ENCODE results near the gene DYRK1B. TPM values are rescaled to one million over a fixed set of nuclear protein-coding genes. Genes with fewer than 3 reads are reported as not detected.

Gene DYRK1B
- polyA plus RNA-seq, 2 of the 4 experiments (the other 2 are of a cell fraction): 13.8 to 18.6 TPM

- DNase-seq (ENCODE audit: low read depth in 1 of 2, low spot score in 1 of 2) (no peak), ATAC-seq (no peak), FAIRE-seq (no peak)
- H3K4me2 ChIP-seq: no peak overlapping the region
- no peaks in the 10 kb centered on the region for H3K9me3 ChIP-seq
- POLR2A ChIA-PET: interaction anchor here (1.2 kb wide), 1 partner anchor 20 kb away, joined by 3 read pairs; the partner anchor contains the start of gene FBL
- CTCF ChIA-PET: interaction anchor here (1.2 to 4.7 kb wide), 4 partner anchors 17 to 39 kb away, joined by 3 to 25 read pairs (median 4); no protein-coding TSS in a partner anchor
- 96% methylated on average over 28 of the region's 35 CpGs for WGBS (ENCODE audit: missing lambda C conversion rate)
- no peaks in the 10 kb centered on the region for H3K4me1 ChIP-seq
- H3K4me3 ChIP-seq: no peak overlapping the region
- no peak overlapping the region for H3K27ac ChIP-seq
- no peak for TF ChIP-seq FOSL2 (IDR thresholded peaks at IDR 0.05)
- TF ChIP-seq FOSL2 (CRISPR knock-in tag; IDR thresholded peaks at IDR 0.05): no peak
- TF ChIP-seq, protein P1, sequence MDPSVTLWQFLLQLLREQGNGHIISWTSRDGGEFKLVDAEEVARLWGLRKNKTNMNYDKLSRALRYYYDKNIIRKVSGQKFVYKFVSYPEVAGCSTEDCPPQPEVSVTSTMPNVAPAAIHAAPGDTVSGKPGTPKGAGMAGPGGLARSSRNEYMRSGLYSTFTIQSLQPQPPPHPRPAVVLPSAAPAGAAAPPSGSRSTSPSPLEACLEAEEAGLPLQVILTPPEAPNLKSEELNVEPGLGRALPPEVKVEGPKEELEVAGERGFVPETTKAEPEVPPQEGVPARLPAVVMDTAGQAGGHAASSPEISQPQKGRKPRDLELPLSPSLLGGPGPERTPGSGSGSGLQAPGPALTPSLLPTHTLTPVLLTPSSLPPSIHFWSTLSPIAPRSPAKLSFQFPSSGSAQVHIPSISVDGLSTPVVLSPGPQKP (IDR thresholded peaks at IDR 0.05; ENCODE audit: low read depth, low read length): no peak
- no peak for TF ChIP-seq CBX8 (IDR thresholded peaks at IDR 0.05)
- no peak for TF ChIP-seq HOXB13 (CRISPR knock-in tag; IDR thresholded peaks at IDR 0.05; ENCODE audit: low read depth)
Measured at GRCh38 chr19:39826311-39826945, 7.5 kb downstream of the DYRK1B start.

DNA sequence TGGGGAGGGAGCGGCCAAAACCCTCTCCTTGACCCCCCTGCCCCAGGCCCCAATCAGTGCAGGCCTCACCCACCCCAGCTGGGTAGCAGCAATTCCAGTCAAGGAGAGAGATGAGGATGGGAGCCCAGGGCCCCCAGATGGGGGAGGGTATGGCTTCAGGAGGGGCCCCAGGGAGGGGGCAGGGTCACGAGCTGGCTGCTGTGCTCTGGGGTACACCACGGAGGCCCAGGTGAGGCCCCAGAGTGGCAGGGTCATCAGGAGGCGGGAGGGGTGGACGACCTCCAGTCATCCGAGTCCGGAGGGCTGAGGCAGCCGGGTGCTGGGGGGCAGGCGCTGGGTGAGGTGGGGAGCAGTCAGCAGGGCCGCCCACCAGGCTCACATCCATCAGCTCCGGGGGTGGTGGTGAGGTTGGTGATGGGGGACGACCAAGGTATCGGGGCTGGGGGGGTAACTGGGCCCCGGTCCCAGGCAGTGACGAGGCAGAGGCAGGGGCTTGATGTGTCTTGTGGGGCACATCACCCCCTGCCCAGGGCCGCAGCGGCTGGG is 8.4 kb downstream of the DYRK1B start:
- 96% methylated on average over 15 of the region's 17 CpGs for WGBS (ENCODE audit: missing lambda C conversion rate)
- POLR2A ChIA-PET: interaction anchor here (1.2 to 1.8 kb wide), 2 partner anchors 8 to 20 kb away, joined by 3 to 5 read pairs; partner anchors contain the start of gene FBL
- TF ChIP-seq, protein P2, sequence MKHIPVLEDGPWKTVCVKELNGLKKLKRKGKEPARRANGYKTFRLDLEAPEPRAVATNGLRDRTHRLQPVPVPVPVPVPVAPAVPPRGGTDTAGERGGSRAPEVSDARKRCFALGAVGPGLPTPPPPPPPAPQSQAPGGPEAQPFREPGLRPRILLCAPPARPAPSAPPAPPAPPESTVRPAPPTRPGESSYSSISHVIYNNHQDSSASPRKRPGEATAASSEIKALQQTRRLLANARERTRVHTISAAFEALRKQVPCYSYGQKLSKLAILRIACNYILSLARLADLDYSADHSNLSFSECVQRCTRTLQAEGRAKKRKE (CRISPR knock-in tag; IDR thresholded peaks at IDR 0.05; ENCODE audit: low read depth): no peak
- TF ChIP-seq HEYL (CRISPR knock-in tag; IDR thresholded peaks at IDR 0.05) (no peak), HOXA7 (CRISPR knock-in tag; IDR thresholded peaks at IDR 0.05) (no peak), RAD21 (conservative IDR thresholded peaks at IDR 0.05 in 1 of 2, IDR thresholded peaks at IDR 0.05 in 1 of 2) (no peak), ZFP36 (IDR thresholded peaks at IDR 0.05; ENCODE audit: borderline replicate concordance, partially characterized antibody) (no peak), MAFK (IDR thresholded peaks at IDR 0.05; ENCODE audit: partially characterized antibody) (no peak), POLR2A (IDR thresholded peaks at IDR 0.05; ENCODE audit: low read length) (no peak), TP53 (CRISPR knock-in tag; IDR thresholded peaks at IDR 0.05) (no peak), MYC (IDR thresholded peaks at IDR 0.05; ENCODE audit: borderline replicate concordance, low read length) (no peak), RCOR1 (IDR thresholded peaks at IDR 0.05; ENCODE audit: low read depth, low read length) (no peak), FOSB (CRISPR knock-in tag; IDR thresholded peaks at IDR 0.05) (no peak), EP300 (IDR thresholded peaks at IDR 0.05) (no peak), ZNF302 (CRISPR knock-in tag; IDR thresholded peaks at IDR 0.05) (no peak)
- TF ChIP-seq, protein P3, sequence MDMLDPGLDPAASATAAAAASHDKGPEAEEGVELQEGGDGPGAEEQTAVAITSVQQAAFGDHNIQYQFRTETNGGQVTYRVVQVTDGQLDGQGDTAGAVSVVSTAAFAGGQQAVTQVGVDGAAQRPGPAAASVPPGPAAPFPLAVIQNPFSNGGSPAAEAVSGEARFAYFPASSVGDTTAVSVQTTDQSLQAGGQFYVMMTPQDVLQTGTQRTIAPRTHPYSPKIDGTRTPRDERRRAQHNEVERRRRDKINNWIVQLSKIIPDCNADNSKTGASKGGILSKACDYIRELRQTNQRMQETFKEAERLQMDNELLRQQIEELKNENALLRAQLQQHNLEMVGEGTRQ (IDR thresholded peaks at IDR 0.05): no peak
- no peak for DNase-seq (ENCODE audit: low read depth in 1 of 2, low spot score in 1 of 2)
- 0 out of 3 replicates have a peak, but pooled peaks cover 2% of the 10 kb centered on the region for H3K9me3 ChIP-seq
- no peaks in the 10 kb centered on the region for H3K4me1 ChIP-seq
- no peak overlapping the region for H3K4me3 ChIP-seq
- no peak overlapping the region for H3K27ac ChIP-seq
- FAIRE-seq: no peak
- CTCF ChIA-PET: interaction anchor here (1.0 to 9.2 kb wide), 8 partner anchors 16 to 145 kb away, joined by 3 to 64 read pairs (median 4); partner anchors contain the start of gene PSMC4
- ATAC-seq: no peak
- no peak overlapping the region for H3K4me2 ChIP-seq

- no peak overlapping the region for H3K4me3 ChIP-seq
- TF ChIP-seq TFCP2L1 (CRISPR knock-in tag; IDR thresholded peaks at IDR 0.05): no peak
- no peak for TF ChIP-seq HOXB5 (CRISPR knock-in tag; IDR thresholded peaks at IDR 0.05)
- no peak for TF ChIP-seq CBX8 (IDR thresholded peaks at IDR 0.05)
- no peak for TF ChIP-seq FOSL2 (IDR thresholded peaks at IDR 0.05)
- no peak for TF ChIP-seq FOSL2 (CRISPR knock-in tag; IDR thresholded peaks at IDR 0.05)
- TF ChIP-seq ESRRA (IDR thresholded peaks at IDR 0.05; ENCODE audit: borderline replicate concordance, low read length): no peak
- TF ChIP-seq RFX5 (IDR thresholded peaks at IDR 0.05): no peak
- no peak for TF ChIP-seq FOSB (CRISPR knock-in tag; IDR thresholded peaks at IDR 0.05)
- FAIRE-seq (no peak), ATAC-seq (no peak), DNase-seq (ENCODE audit: low read depth in 1 of 2, low spot score in 1 of 2) (no peak)
- no peak overlapping the region for H3K4me2 ChIP-seq
- no peaks in the 10 kb centered on the region for H3K4me1 ChIP-seq
- H3K9me3 ChIP-seq: 0 out of 3 replicates have a peak, but pooled peaks cover 2% of the 10 kb centered on the region
- CTCF ChIA-PET: interaction anchor here (0.8 to 9.2 kb wide), 7 partner anchors 18 to 721 kb away, joined by 3 to 64 read pairs (median 3); partner anchors contain the start of gene PSMC4
- WGBS (ENCODE audit: missing lambda C conversion rate): 92% methylated on average over 11 of the region's 11 CpGs
- POLR2A ChIA-PET: interaction anchor here (1.8 kb wide), 1 partner anchor 8 kb away, joined by 5 read pairs; no protein-coding TSS in a partner anchor
- no peak overlapping the region for H3K27ac ChIP-seq
Measured at GRCh38 chr19:39825093-39825463, 8.9 kb downstream of the DYRK1B start.
